Keratinocyte (primary cell): Measurements from ENCODE around the gene SYT11. TPM values are rescaled to one million over a fixed set of nuclear protein-coding genes. Genes with fewer than 3 reads are reported as not detected.
"Not testable (repeated sequence)": the region's sequence is repeated elsewhere in the genome, so short reads cannot be mapped to it uniquely, and the experiment has no call there.

Experiments
- DNase-seq: peaks from one replicate; pipeline ENCODE4 v3.0.0-alpha.2; 2011; ENCODE audit warnings: low read depth, missing footprints, low spot score
- FAIRE-seq: peaks from 2 replicates; lab custom pipeline; 2011; peaks lifted over from hg19 to GRCh38; lab: Jason Lieb, UNC
- H2AFZ ChIP-seq: 2 replicates; pipeline ENCODE4 v1.6.0; 2012; ENCODE audit warnings: low read length, control low read depth, inconsistent platforms; ENCODE audit not compliant: control insufficient read depth
- H3K27ac ChIP-seq: 2 replicates; pipeline ENCODE4 v1.5.1; 2011; ENCODE audit warnings: low read length; ENCODE audit not compliant: control insufficient read depth, insufficient read depth
- H3K27me3 ChIP-seq: 3 replicates; pipeline ENCODE4 v1.6.0; 2011; ENCODE audit warnings: low read length; ENCODE audit not compliant: control insufficient read depth, insufficient read depth; ENCODE audit errors: extremely low read depth
- H3K36me3 ChIP-seq, 2 experiments: 2 replicates in 1 of 2; 3 replicates in 1 of 2; pipeline ENCODE4 v1.5.1; 2011; ENCODE audit warnings: low read length in 2 of 2, mild to moderate bottlenecking in 1 of 2; ENCODE audit not compliant: control insufficient read depth in 2 of 2, insufficient read depth in 2 of 2; ENCODE audit errors: extremely low read depth in 1 of 2
- H3K4me1 ChIP-seq: 3 replicates; pipeline ENCODE4 v1.5.1; 2011; ENCODE audit warnings: low read length; ENCODE audit not compliant: control insufficient read depth, insufficient read depth; ENCODE audit errors: extremely low read depth
- H3K4me2 ChIP-seq: 3 replicates; pipeline ENCODE4 v1.6.0; 2011; ENCODE audit warnings: low read depth, low read length; ENCODE audit not compliant: control insufficient read depth, insufficient read depth; ENCODE audit errors: extremely low read depth
- H3K4me3 ChIP-seq, 3 experiments: fragments of 200-600 bp in 1 of 3; sonication (generic) in 1 of 3; 2 replicates in 2 of 3; 3 replicates in 1 of 3; pipeline ENCODE4 v1.5.1; 2011 to 2016; ENCODE audit warnings: low read length in 3 of 3, mild to moderate bottlenecking in 3 of 3, control low read depth in 2 of 3, inconsistent platforms in 1 of 3, low read depth in 1 of 3, mixed read lengths in 1 of 3, mixed run types in 1 of 3, moderate library complexity in 1 of 3; ENCODE audit not compliant: control insufficient read depth in 2 of 3, insufficient read depth in 2 of 3; ENCODE audit errors: extremely low read depth in 1 of 3
- H3K79me2 ChIP-seq: 2 replicates; pipeline ENCODE4 v1.6.0; 2012; ENCODE audit warnings: low read length; ENCODE audit not compliant: control insufficient read depth, insufficient read depth
- H3K9ac ChIP-seq: 3 replicates; pipeline ENCODE4 v1.6.0; 2011; ENCODE audit warnings: low read length; ENCODE audit not compliant: control insufficient read depth, insufficient read depth; ENCODE audit errors: extremely low read depth
- H3K9me1 ChIP-seq: 3 replicates; pipeline ENCODE4 v1.6.0; 2011; ENCODE audit warnings: low read length; ENCODE audit not compliant: control insufficient read depth, insufficient read depth; ENCODE audit errors: extremely low read depth
- H3K9me3 ChIP-seq: 2 replicates; pipeline ENCODE4 v1.5.1; 2012; ENCODE audit warnings: low read depth, low read length; ENCODE audit not compliant: control insufficient read depth
- H4K20me1 ChIP-seq: 3 replicates; pipeline ENCODE4 v1.6.0; 2011; ENCODE audit warnings: low read length; ENCODE audit not compliant: control insufficient read depth, insufficient read depth; ENCODE audit errors: extremely low read depth
- CTCF ChIP-seq, 3 experiments: IDR thresholded peaks in 1 of 3; conservative IDR thresholded peaks in 1 of 3; optimal IDR thresholded peaks in 1 of 3; 2 replicates in 2 of 3; 3 replicates in 1 of 3; pipeline versions ENCODE3 to v1.5.1; 2011; ENCODE audit warnings: low read length in 3 of 3, mild to moderate bottlenecking in 3 of 3, moderate library complexity in 2 of 3, control low read depth in 1 of 3, inconsistent platforms in 1 of 3; ENCODE audit not compliant: insufficient read depth in 2 of 3; ENCODE audit errors: extremely low read depth in 1 of 3
- EZH2 ChIP-seq: IDR thresholded peaks from one replicate; pipeline ENCODE4 v1.6.1; 2012; ENCODE audit warnings: inconsistent platforms, mild to moderate bottlenecking, low read length, moderate library complexity
- dilution Hi-C: fragments of 300-500 bp; cut with MboI; formaldehyde crosslinking; loops from one replicate; pipeline ENCODE4 v1.7.0; 2020; ENCODE audit warnings: low sequenced_read_pairs; ENCODE audit not compliant: extremely low pct_ligation_motif_present
- polyA plus RNA-seq, 5 experiments: library from polyadenylated mRNA; depleted of rRNA in 3 of 5; stranded (reverse) in 3 of 5; stranded (forward) in 1 of 5; unstranded in 1 of 5; fragments of >200 nt; gene quantifications; 1 replicate in 1 of 5; 2 replicates in 3 of 5; 3 replicates in 1 of 5; pipeline versions ENCODE4 v1.2.1 to v1.2.3, GENCODE V29; 2011 to 2012; ENCODE audit warnings: missing spikeins in 2 of 5, low read depth in 1 of 5, low replicate concordance in 1 of 5

Gene SYT11
- polyA plus RNA-seq, 1 donor (not counting 4 experiments of a cell fraction or from before 2014, with no cell fraction given): 0.08 TPM

- H2AFZ ChIP-seq: no peak overlapping the region
- no peak overlapping the region for H3K27ac ChIP-seq
- TF ChIP-seq EZH2: no peak
- no peak for TF ChIP-seq CTCF (optimal IDR thresholded peaks at IDR 0.05 in 1 of 3, IDR thresholded peaks at IDR 0.05 in 1 of 3, conservative IDR thresholded peaks at IDR 0.05 in 1 of 3; ENCODE audit: extremely low read depth in 1 of 3, insufficient read depth in 2 of 3, low read length in 3 of 3)
- no peak overlapping the region for H3K4me2 ChIP-seq
- H3K36me3 ChIP-seq: peaks cover 0 to 4% of the 10 kb centered on the region in 2 experiments
- H3K9me1 ChIP-seq: no peaks in the 10 kb centered on the region
- no peaks in the 10 kb centered on the region for H3K9me3 ChIP-seq
- H4K20me1 ChIP-seq: no peaks in the 10 kb centered on the region
- no peaks in the 10 kb centered on the region for H3K4me1 ChIP-seq
- no peak for FAIRE-seq
- H3K9ac ChIP-seq: no peak overlapping the region
- dilution Hi-C loops: no loop called here
- no peak for DNase-seq
- H3K4me3 ChIP-seq: no peak overlapping the region
- no peaks in the 10 kb centered on the region for H3K27me3 ChIP-seq
- H3K79me2 ChIP-seq: peaks cover 4% of the 10 kb centered on the region
These were observed 25.6 kb upstream of the SYT11 start for GRCh38 chr1:155833665-155834295.

GRCh38 chr1:155834296-155834926, 25.0 kb upstream of the SYT11 start:
- H3K9me3 ChIP-seq: no peaks in the 10 kb centered on the region
- H3K36me3 ChIP-seq: peaks cover 0 to 4% of the 10 kb centered on the region in 2 experiments
- H3K79me2 ChIP-seq: peaks cover 4% of the 10 kb centered on the region
- H3K4me1 ChIP-seq: no peaks in the 10 kb centered on the region
- no peaks in the 10 kb centered on the region for H4K20me1 ChIP-seq
- H3K27ac ChIP-seq: no peak overlapping the region
- no peak overlapping the region for H3K9ac ChIP-seq
- dilution Hi-C loops: no loop called here
- no peaks in the 10 kb centered on the region for H3K27me3 ChIP-seq
- TF ChIP-seq CTCF (optimal IDR thresholded peaks at IDR 0.05 in 1 of 3, IDR thresholded peaks at IDR 0.05 in 1 of 3, conservative IDR thresholded peaks at IDR 0.05 in 1 of 3; ENCODE audit: extremely low read depth in 1 of 3, insufficient read depth in 2 of 3, low read length in 3 of 3) (no peak), EZH2 (no peak)
- no peaks in the 10 kb centered on the region for H3K9me1 ChIP-seq
- FAIRE-seq (no peak), DNase-seq (no peak)
- no peak overlapping the region for H3K4me3 ChIP-seq
- H2AFZ ChIP-seq: no peak overlapping the region
- no peak overlapping the region for H3K4me2 ChIP-seq

DNA sequence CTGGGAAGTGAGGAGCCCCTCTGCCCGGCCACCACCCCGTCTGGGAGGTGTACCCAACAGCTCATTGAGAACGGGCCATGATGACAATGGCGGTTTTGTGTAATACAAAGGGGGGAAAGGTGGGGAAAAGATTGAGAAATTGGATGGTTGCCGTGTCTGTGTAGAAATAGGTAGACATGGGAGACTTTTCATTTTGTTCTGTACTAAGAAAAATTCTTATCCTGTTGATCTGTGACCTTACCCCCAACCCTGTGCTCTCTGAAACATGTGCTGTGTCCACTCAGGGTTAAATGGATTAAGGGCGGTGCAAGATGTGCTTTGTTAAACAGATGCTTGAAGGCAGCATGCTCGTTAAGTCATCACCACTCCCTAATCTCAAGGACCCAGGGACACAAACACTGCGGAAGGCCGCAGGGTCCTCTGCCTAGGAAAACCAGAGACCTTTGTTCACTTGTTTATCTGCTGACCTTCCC, 24.4 kb upstream of the SYT11 start:
- H3K9ac ChIP-seq, H3K27me3 ChIP-seq, H3K4me2 ChIP-seq, H3K4me1 ChIP-seq, FAIRE-seq, H3K27ac ChIP-seq, DNase-seq, H3K9me1 ChIP-seq, H3K36me3 ChIP-seq, H3K4me3 ChIP-seq, H3K9me3 ChIP-seq, dilution Hi-C loops, H3K79me2 ChIP-seq, H2AFZ ChIP-seq, H4K20me1 ChIP-seq: not testable (repeated sequence)
